ENCODE measurements around the gene TMEM200A. TPM values are rescaled to one million over a fixed set of nuclear protein-coding genes. Genes with fewer than 3 reads are reported as not detected.
"Not testable (repeated sequence)": the region's sequence is repeated elsewhere in the genome, so short reads cannot be mapped to it uniquely, and the experiment has no call there.

The TMEM200A gene
- total RNA-seq, 1 donor from 2014 or later, result 25.4 TPM

GRCh38 chr6:130326496-130326895 is 39.3 kb upstream of the TMEM200A start:
- peaks cover 3% of the 10 kb centered on the region for H3K9me3 Mint-ChIP-seq (ENCODE audit: unreplicated experiment)
- no peaks in the 10 kb centered on the region for H3K36me3 Mint-ChIP-seq (ENCODE audit: unreplicated experiment)
- DNase-seq, result no peak
- H3K4me3 Mint-ChIP-seq (ENCODE audit: unreplicated experiment), result no peak overlapping the region
- no peak for TF ChIP-seq CTCF (IDR thresholded peaks at IDR 0.05; ENCODE audit: partially characterized antibody, unreplicated experiment)
- no peaks in the 10 kb centered on the region for H3K4me1 Mint-ChIP-seq (ENCODE audit: low read depth, unreplicated experiment)
- H3K27me3 Mint-ChIP-seq (ENCODE audit: unreplicated experiment), result no peaks in the 10 kb centered on the region
- H3K27ac Mint-ChIP-seq (ENCODE audit: unreplicated experiment), result no peak overlapping the region

GRCh38 chr6:130337534-130337933 is 28.3 kb upstream of the TMEM200A start:
- H3K27ac Mint-ChIP-seq (ENCODE audit: unreplicated experiment), result no peak overlapping the region
- H3K4me1 Mint-ChIP-seq (ENCODE audit: low read depth, unreplicated experiment), result no peaks in the 10 kb centered on the region
- H3K4me3 Mint-ChIP-seq (ENCODE audit: unreplicated experiment), result no peak overlapping the region
- no peak for DNase-seq
- no peak for TF ChIP-seq CTCF (IDR thresholded peaks at IDR 0.05; ENCODE audit: partially characterized antibody, unreplicated experiment)
- H3K27me3 Mint-ChIP-seq (ENCODE audit: unreplicated experiment), result no peaks in the 10 kb centered on the region
- no peaks in the 10 kb centered on the region for H3K36me3 Mint-ChIP-seq (ENCODE audit: unreplicated experiment)
- H3K9me3 Mint-ChIP-seq (ENCODE audit: unreplicated experiment), result no peaks in the 10 kb centered on the region

- not testable (repeated sequence) for H3K4me1 Mint-ChIP-seq (ENCODE audit: low read depth, unreplicated experiment); H3K9me3 Mint-ChIP-seq (ENCODE audit: unreplicated experiment); H3K4me3 Mint-ChIP-seq (ENCODE audit: unreplicated experiment); DNase-seq; H3K27me3 Mint-ChIP-seq (ENCODE audit: unreplicated experiment); H3K27ac Mint-ChIP-seq (ENCODE audit: unreplicated experiment)
- peaks cover 13% of the 10 kb centered on the region for H3K36me3 Mint-ChIP-seq (ENCODE audit: unreplicated experiment)
Observed at GRCh38 chr6:130346324-130346723, 19.5 kb upstream of the TMEM200A start.

DNA sequence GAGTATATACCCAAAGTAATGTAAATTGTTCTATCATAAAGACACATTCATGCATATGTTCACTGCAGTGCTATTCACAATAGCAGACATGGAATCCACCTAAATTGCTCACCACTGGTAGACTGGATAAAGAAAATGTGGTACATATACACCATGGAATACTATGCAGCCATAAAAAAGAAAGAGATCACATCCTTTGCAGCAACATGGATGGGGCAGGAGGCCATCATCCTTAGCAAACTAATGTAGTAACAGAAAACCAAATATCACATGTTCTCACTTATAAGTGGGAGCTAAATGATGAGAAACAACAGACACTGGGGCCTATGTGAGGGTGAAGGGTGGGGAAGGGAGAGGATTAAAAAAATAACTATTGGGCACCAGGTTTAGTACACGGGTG is 11.5 kb upstream of the TMEM200A start:
- Mint-ChIP-seq H3K27ac (ENCODE audit: unreplicated experiment) (no peak overlapping the region), H3K36me3 (ENCODE audit: unreplicated experiment) (no peaks in the 10 kb centered on the region), H3K4me3 (ENCODE audit: unreplicated experiment) (no peak overlapping the region), H3K4me1 (ENCODE audit: low read depth, unreplicated experiment) (no peaks in the 10 kb centered on the region), H3K27me3 (ENCODE audit: unreplicated experiment) (no peaks in the 10 kb centered on the region), H3K9me3 (ENCODE audit: unreplicated experiment) (no peaks in the 10 kb centered on the region)
- TF ChIP-seq CTCF (IDR thresholded peaks at IDR 0.05; ENCODE audit: partially characterized antibody, unreplicated experiment), result no peak
- DNase-seq, result no peak

- H3K9me3 Mint-ChIP-seq (ENCODE audit: unreplicated experiment), result no peaks in the 10 kb centered on the region
- no peaks in the 10 kb centered on the region for H3K4me1 Mint-ChIP-seq (ENCODE audit: low read depth, unreplicated experiment)
- no peaks in the 10 kb centered on the region for H3K27me3 Mint-ChIP-seq (ENCODE audit: unreplicated experiment)
- H3K27ac Mint-ChIP-seq (ENCODE audit: unreplicated experiment), result no peak overlapping the region
- no peak for TF ChIP-seq CTCF (IDR thresholded peaks at IDR 0.05; ENCODE audit: partially characterized antibody, unreplicated experiment)
- no peak for DNase-seq
- H3K4me3 Mint-ChIP-seq (ENCODE audit: unreplicated experiment), result no peak overlapping the region
- H3K36me3 Mint-ChIP-seq (ENCODE audit: unreplicated experiment), result no peaks in the 10 kb centered on the region
Observed at GRCh38 chr6:130355572-130355971, 10.2 kb upstream of the TMEM200A start.

DNA sequence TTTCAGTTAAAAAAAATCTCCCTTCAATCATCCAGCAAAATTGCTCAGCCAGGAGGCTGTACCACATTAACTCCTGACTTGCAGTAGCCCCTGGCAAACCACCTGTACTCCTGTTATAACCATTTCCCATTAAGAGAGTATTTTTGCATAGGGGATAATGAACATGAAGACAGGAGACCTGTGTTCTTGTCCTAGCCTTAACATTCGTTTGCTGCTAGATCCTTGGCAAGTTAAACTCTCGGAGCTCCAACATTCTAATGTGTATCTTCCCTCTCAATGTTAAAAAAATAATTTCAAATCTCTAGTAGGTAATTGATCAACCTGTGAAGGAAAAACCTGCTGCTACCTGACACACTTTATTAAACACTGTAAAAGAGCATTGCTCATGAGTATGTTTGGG is 8.4 kb upstream of the TMEM200A start:
- Mint-ChIP-seq H3K36me3 (ENCODE audit: unreplicated experiment) (no peaks in the 10 kb centered on the region), H3K27me3 (ENCODE audit: unreplicated experiment) (no peaks in the 10 kb centered on the region), H3K27ac (ENCODE audit: unreplicated experiment) (no peak overlapping the region), H3K9me3 (ENCODE audit: unreplicated experiment) (no peaks in the 10 kb centered on the region), H3K4me1 (ENCODE audit: low read depth, unreplicated experiment) (no peaks in the 10 kb centered on the region), H3K4me3 (ENCODE audit: unreplicated experiment) (no peak overlapping the region)
- TF ChIP-seq CTCF (IDR thresholded peaks at IDR 0.05; ENCODE audit: partially characterized antibody, unreplicated experiment), result no peak
- no peak for DNase-seq

All from glutamatergic neuron (in vitro differentiated cells).